Spinal cord (tissue), 10 donors: ENCODE results near the gene TMEM158. TPM values are rescaled to one million over a fixed set of nuclear protein-coding genes. Genes with fewer than 3 reads are reported as not detected.

Source experiments
- DNase-seq, 6 donors: peaks; one replicate each; pipeline versions ENCODE4 v3.0.0 to v3.0.0-alpha.2; 2013 to 2015; ENCODE audit warnings: low spot score in 6 of 6, low read depth in 4 of 6
- H3K27ac ChIP-seq: one replicate; pipeline ENCODE4 v1.5.1; 2013; ENCODE audit warnings: low read depth, low read length, control low read depth
- H3K27me3 ChIP-seq: one replicate; pipeline ENCODE4 v1.6.1; 2013; ENCODE audit warnings: low read length; ENCODE audit not compliant: control insufficient read depth, insufficient read depth
- H3K36me3 ChIP-seq: one replicate; pipeline ENCODE4 v1.6.1; 2013; ENCODE audit warnings: low read length; ENCODE audit not compliant: control insufficient read depth, insufficient read depth
- H3K4me1 ChIP-seq: one replicate; pipeline ENCODE4 v1.6.1; 2013; ENCODE audit warnings: low read length; ENCODE audit not compliant: control insufficient read depth, insufficient read depth
- H3K4me3 ChIP-seq: one replicate; pipeline ENCODE4 v1.5.1; 2013; ENCODE audit warnings: low read depth, low read length, control low read depth
- H3K9me3 ChIP-seq: one replicate; pipeline ENCODE4 v1.6.1; 2013; ENCODE audit warnings: low read length; ENCODE audit not compliant: control insufficient read depth, insufficient read depth
- WGBS: methylation state at CpG from one replicate; pipeline ENCODE4 v1.1.5; 2013; ENCODE audit warnings: missing lambda C conversion rate; ENCODE audit not compliant: insufficient coverage; 5-methylcytosine and 5-hydroxymethylcytosine counted together
- polyA plus RNA-seq, 2 donors: library from polyadenylated mRNA; unstranded; fragments of 120-200 nt; gene quantifications; one replicate each; pipeline ENCODE4 v1.2.1, GENCODE V29; 2013; ENCODE audit not compliant: insufficient read length in 2 of 2
- total RNA-seq, 2 donors: library from RNA; depleted of rRNA in 1 of 2; stranded (reverse); fragments of 120-200 nt in 1 of 2; fragments of >200 nt in 1 of 2; gene quantifications; one replicate each; pipeline versions ENCODE4 v1.2.3 to v1.2.4, GENCODE V29; 2013 to 2014
- donor health status: healthy.

The TMEM158 gene
- total and polyA plus RNA-seq, 4 donors: 3.2 to 19.2 (median 11.1) TPM

DNA sequence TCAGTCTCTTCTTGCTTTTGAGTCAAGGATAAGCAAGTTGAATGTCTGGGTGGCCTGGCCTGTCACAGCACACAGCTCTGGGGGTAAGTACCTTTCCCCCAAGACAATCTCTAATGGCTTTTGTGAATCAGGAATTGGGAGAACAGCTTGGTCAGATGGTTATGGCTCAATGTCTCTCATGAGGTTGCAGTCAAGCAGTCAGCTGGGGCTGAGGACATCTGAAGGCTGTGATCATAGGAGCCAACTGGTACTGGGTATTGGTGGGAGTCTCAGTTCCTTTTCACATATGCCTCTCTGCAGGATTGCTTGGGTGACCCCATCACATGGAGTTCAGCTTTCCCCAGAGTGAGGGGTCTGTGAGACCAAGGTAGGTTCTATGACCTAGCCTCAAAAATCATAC lies 33.0 kb upstream of the TMEM158 start:
- Histone ChIP-seq H3K4me1 (peaks cover 3% of the 10 kb centered on the region), H3K36me3 (no peaks in the 10 kb centered on the region), H3K4me3 (no peak overlapping the region), H3K27me3 (no peaks in the 10 kb centered on the region), H3K9me3 (no peaks in the 10 kb centered on the region), H3K27ac (no peak overlapping the region)
- DNase-seq: no peak

DNA sequence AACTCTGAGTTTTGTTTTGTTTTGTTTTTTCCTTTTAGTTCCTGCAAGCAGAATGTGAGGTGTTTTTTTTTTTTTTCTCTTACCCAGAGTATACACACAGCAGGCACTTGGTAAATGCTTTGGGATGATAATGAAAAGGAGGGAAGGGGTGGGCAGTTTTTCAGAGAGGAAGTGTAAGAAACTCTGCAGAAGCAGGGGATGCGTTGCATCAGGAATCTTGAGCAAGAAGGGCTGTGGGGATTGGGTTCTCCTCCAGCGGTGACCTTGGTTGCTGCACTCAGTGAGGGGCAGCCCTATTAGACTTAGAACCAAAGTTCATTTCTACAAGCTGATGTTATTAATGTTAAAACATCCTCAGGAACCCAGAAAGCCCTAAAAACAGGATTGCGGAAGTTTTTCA lies 32.2 kb upstream of the TMEM158 start:
- WGBS: 57% methylated on average over 1 of the region's 3 CpGs
- Histone ChIP-seq H3K27ac (no peak overlapping the region), H3K36me3 (no peaks in the 10 kb centered on the region)

DNA sequence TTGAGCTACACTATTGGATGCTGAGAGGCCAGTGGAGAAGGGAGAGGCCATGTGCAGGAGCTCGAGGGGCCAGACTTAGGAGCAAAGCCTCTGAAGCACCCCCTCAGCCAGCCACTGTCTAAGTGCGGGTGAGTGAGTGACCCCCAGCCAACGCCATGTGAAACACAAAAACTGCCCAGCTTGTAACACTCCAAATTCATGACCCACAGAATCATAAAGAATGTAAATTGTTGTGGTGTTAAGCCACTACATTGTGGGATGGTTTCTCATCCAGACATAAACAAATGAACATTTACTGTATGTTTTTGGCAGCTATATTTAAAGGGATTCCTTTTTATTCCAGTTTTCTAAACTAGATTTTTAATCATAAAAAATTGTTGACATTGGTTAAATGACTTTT lies 27.2 kb upstream of the TMEM158 start:
- H3K27ac ChIP-seq: no peak overlapping the region
- no peak for DNase-seq
- no peaks in the 10 kb centered on the region for H3K9me3 ChIP-seq
- H3K27me3 ChIP-seq: no peaks in the 10 kb centered on the region
- 80% methylated on average over 1 of the region's 3 CpGs for WGBS
- H3K4me1 ChIP-seq: no peaks in the 10 kb centered on the region
- H3K4me3 ChIP-seq: no peak overlapping the region
- H3K36me3 ChIP-seq: no peaks in the 10 kb centered on the region

More for the DNA sequence above, 32.2 kb upstream of the TMEM158 start:
- H3K27me3 ChIP-seq: no peaks in the 10 kb centered on the region
- no peak overlapping the region for H3K4me3 ChIP-seq
- H3K9me3 ChIP-seq: no peaks in the 10 kb centered on the region
- H3K4me1 ChIP-seq: peaks cover 3% of the 10 kb centered on the region
- DNase-seq: no peak

DNA sequence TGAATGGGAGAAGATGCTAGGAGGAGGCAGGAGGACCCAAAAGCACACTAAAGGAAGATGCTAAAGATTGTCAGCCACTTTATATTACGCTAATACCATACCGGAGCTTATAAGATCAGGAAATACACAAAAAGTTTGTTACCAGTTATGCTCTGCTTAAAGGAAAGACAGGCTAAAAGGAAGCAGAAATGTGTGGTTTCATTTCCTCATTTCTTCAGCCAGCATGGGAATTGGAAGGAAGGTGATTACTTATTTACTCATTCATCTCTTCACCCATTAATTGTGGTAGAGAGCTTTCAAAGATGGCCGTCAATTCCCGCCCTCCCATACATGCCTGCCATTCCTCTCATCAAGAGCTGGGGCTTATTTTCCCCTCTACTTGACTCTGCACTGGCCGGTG lies 26.7 kb upstream of the TMEM158 start:
- no peak for DNase-seq
- H3K4me3 ChIP-seq: no peak overlapping the region
- no peaks in the 10 kb centered on the region for H3K27me3 ChIP-seq
- H3K9me3 ChIP-seq: no peaks in the 10 kb centered on the region
- H3K4me1 ChIP-seq: no peaks in the 10 kb centered on the region
- no peaks in the 10 kb centered on the region for H3K36me3 ChIP-seq
- WGBS: no CpG with 5 or more reads among the region's 5 CpGs
- H3K27ac ChIP-seq: no peak overlapping the region

DNA sequence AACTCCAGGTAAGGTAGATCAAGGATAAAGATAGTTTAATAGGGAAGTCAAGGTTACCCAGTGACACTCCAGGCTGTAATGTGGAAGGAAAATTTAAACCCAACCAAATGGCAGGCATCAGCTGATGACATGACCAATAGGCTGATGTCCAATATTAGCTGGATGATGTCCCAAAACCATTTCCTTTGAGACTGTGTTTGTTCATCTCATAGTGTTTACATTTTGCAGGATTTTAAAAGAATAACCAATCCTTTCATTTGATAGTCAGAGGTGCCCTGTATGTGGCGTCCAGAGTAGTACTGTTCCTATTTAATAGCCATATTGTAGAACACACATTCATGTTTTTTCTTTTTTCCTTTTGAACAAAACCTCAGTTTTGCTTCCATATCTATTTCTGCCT lies 23.3 kb upstream of the TMEM158 start:
- no peak for DNase-seq
- WGBS: no CpG with 5 or more reads among the region's 1 CpG
- Histone ChIP-seq H3K4me3 (no peak overlapping the region), H3K27ac (no peak overlapping the region), H3K4me1 (no peaks in the 10 kb centered on the region), H3K9me3 (no peaks in the 10 kb centered on the region), H3K27me3 (no peaks in the 10 kb centered on the region), H3K36me3 (no peaks in the 10 kb centered on the region)

DNA sequence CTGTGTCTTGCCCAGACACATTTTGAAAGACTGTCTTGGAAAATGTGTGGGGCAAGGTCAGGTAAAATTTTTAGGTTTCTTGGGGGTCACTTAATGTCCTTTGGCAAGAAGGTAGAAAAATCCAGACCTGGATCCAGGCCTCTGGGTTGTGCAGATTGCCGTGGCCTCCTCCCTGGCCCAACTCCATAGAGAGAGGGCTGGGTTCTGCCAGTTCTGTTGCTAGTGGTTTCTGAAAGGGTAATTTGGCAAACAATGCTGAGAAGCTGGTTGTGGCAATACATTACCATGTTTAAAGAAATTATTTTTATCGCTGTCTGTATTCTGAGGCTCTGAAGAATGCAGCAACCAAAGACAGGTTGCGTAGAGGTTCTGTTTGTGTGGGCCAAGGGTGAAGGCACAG lies 20.2 kb upstream of the TMEM158 start:
- Histone ChIP-seq H3K9me3 (no peaks in the 10 kb centered on the region), H3K4me3 (no peak overlapping the region), H3K36me3 (no peaks in the 10 kb centered on the region), H3K27me3 (no peaks in the 10 kb centered on the region), H3K27ac (no peak overlapping the region), H3K4me1 (no peaks in the 10 kb centered on the region)
- WGBS: 85% methylated on average over 2 of the region's 3 CpGs
- DNase-seq: peak in 1 of 6 donors; percentile 80

DNA sequence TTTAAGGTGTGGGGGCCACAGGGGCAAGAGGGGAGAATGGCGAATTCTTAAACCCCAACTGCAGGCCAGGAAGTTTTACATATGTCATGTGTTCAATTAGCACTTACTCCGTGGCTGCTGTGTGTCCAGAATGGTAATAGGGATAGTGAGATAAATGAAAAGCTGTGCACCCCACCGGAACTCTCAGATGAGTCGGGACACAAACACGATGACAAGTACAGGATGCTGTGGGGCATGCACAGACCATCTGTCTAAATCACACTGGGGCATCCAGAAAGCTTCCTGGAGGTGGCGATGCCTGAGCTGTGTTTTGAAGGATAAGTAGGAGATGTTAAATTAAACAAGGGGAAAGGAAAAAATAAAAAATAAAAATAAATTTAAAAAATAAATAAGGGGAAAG lies 18.3 kb upstream of the TMEM158 start:
- no peaks in the 10 kb centered on the region for H3K27me3 ChIP-seq
- H3K9me3 ChIP-seq: no peaks in the 10 kb centered on the region
- H3K36me3 ChIP-seq: no peaks in the 10 kb centered on the region
- 62% methylated on average over 5 of the region's 6 CpGs for WGBS
- DNase-seq: peak in 1 of 6 donors; percentile 29
- no peaks in the 10 kb centered on the region for H3K4me1 ChIP-seq
- no peak overlapping the region for H3K27ac ChIP-seq
- no peak overlapping the region for H3K4me3 ChIP-seq

DNA sequence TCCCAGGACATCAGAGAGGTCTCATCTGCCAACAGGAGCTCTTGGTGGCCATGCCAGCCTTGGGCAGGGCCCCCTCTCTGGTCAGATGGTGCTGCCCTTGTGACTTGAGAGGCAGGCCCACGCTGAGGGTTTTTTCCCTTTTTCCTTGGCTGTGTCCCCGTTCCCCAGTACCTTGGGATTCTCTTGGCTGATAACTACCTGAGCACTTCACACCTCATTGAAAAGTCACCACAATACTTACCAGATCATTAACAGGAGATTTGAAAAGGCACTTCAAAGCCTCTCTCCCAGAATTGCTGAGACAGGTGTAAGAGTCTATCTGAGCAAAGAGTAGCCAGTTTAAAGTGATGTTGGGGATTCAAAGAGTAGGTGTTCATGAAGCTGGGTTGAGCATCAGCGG lies 15.1 kb upstream of the TMEM158 start:
- Histone ChIP-seq H3K27me3 (no peaks in the 10 kb centered on the region), H3K9me3 (no peaks in the 10 kb centered on the region), H3K36me3 (no peaks in the 10 kb centered on the region), H3K4me1 (no peaks in the 10 kb centered on the region), H3K4me3 (no peak overlapping the region), H3K27ac (no peak overlapping the region)
- 70% methylated on average over 2 of the region's 3 CpGs for WGBS
- no peak for DNase-seq

DNA sequence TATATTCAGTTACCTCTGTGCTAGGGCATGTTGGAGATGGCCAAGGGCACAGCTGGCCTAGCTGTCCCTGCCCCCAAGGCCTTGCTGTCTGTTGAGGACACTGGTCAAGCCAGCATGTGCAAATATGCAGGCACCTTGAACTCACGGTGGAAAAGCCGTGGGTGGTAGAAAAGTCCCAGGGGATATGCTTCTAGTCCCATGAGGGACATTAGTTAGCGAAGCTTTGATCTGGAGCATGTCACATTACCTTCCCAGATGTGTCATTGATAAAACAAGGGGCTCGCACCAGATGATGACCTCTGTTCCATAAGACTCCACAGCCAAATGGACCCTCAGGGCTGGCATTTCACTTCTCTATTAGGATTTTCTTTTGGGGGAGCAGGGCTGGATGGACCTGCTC lies 14.2 kb upstream of the TMEM158 start:
- H3K27me3 ChIP-seq: no peaks in the 10 kb centered on the region
- H3K4me1 ChIP-seq: no peaks in the 10 kb centered on the region
- no peak overlapping the region for H3K27ac ChIP-seq
- no peak overlapping the region for H3K4me3 ChIP-seq
- no peaks in the 10 kb centered on the region for H3K36me3 ChIP-seq
- DNase-seq: no peak
- WGBS: 86% methylated on average over 4 of the region's 4 CpGs
- H3K9me3 ChIP-seq: no peaks in the 10 kb centered on the region

DNA sequence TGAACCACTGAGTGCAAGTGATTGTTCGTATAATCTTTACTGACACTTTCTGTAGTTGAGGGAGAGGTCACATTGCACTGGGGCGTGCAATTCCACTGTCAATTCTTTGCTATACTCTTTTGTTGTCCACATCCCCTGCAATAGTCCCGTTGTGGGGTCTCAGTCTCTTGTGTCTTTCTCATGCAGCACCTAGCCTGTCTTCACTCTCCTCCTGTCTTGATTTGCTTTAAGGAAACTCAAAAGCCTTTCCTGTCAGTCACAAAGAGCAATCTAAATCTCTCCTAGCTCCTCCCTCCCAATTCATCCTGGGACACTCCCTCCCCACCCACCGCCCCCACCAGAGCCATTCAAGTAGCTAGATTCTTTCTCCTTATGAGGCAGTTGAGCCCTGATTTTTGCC lies 13.2 kb upstream of the TMEM158 start:
- WGBS: 60% methylated on average over 4 of the region's 4 CpGs

More for the DNA sequence above, 13.2 kb upstream of the TMEM158 start:
- no peak overlapping the region for H3K27ac ChIP-seq
- no peaks in the 10 kb centered on the region for H3K4me1 ChIP-seq
- H3K36me3 ChIP-seq: no peaks in the 10 kb centered on the region
- H3K9me3 ChIP-seq: no peaks in the 10 kb centered on the region
- no peaks in the 10 kb centered on the region for H3K27me3 ChIP-seq
- H3K4me3 ChIP-seq: no peak overlapping the region
- no peak for DNase-seq
